H9 (cell line): ENCODE results near the gene DIRAS3. TPM values are rescaled to one million over a fixed set of nuclear protein-coding genes. Genes with fewer than 3 reads are reported as not detected.

ENCODE experiments used
- DNase-seq: peaks from one replicate; pipeline ENCODE4 v3.0.0-alpha.2; 2017
- H2AFZ ChIP-seq: one replicate; pipeline ENCODE4 v1.6.1; 2013; ENCODE audit warnings: mild to moderate bottlenecking, low read length, control low read depth, moderate library complexity
- H2AK5ac ChIP-seq: 2 replicates; pipeline ENCODE4 v1.6.1; 2013; ENCODE audit warnings: low read length, control low read depth, mixed read lengths; ENCODE audit not compliant: insufficient read length
- H2BK120ac ChIP-seq: one replicate; pipeline ENCODE4 v1.6.1; 2013; ENCODE audit warnings: low read depth, mild to moderate bottlenecking, low read length, control low read depth, inconsistent platforms; ENCODE audit not compliant: poor library complexity, severe bottlenecking
- H2BK12ac ChIP-seq: 2 replicates; pipeline ENCODE4 v1.6.1; 2013; ENCODE audit warnings: low read length, control low read depth, mixed read lengths, low read depth; ENCODE audit not compliant: insufficient read length
- H2BK15ac ChIP-seq: 2 replicates; pipeline ENCODE4 v1.6.1; 2013; ENCODE audit warnings: low read depth, low read length, control low read depth
- H2BK20ac ChIP-seq: one replicate; pipeline ENCODE4 v1.6.1; 2013; ENCODE audit warnings: low read depth, mild to moderate bottlenecking, low read length, control low read depth, inconsistent platforms; ENCODE audit not compliant: poor library complexity, severe bottlenecking
- H2BK5ac ChIP-seq: 2 replicates; pipeline ENCODE4 v1.6.1; 2013; ENCODE audit warnings: low read length, control low read depth, mixed read lengths; ENCODE audit not compliant: insufficient read length
- H3K14ac ChIP-seq: 2 replicates; pipeline ENCODE4 v1.6.1; 2013; ENCODE audit warnings: low read length, control low read depth; ENCODE audit not compliant: insufficient read depth
- H3K18ac ChIP-seq: 2 replicates; pipeline ENCODE4 v1.6.1; 2013; ENCODE audit warnings: low read depth, mild to moderate bottlenecking, mixed read lengths, low read length, control low read depth; ENCODE audit not compliant: insufficient read length
- H3K23ac ChIP-seq: 2 replicates; pipeline ENCODE4 v1.6.1; 2013; ENCODE audit warnings: low read length, control low read depth, mixed read lengths, low read depth; ENCODE audit not compliant: insufficient read length
- H3K23me2 ChIP-seq: 2 replicates; pipeline ENCODE4 v1.6.1; 2013; ENCODE audit warnings: low read depth, mild to moderate bottlenecking, mixed read lengths, low read length, control low read depth; ENCODE audit not compliant: insufficient read length, poor library complexity, severe bottlenecking
- H3K27ac ChIP-seq: 2 replicates; pipeline ENCODE4 v1.5.1; 2013; ENCODE audit warnings: low read length, control low read depth, mixed read lengths, low read depth; ENCODE audit not compliant: insufficient read length
- H3K27me3 ChIP-seq: 2 replicates; pipeline ENCODE4 v1.6.1; 2013; ENCODE audit warnings: low read length, control low read depth, inconsistent platforms; ENCODE audit not compliant: insufficient read depth
- H3K4ac ChIP-seq: 2 replicates; pipeline ENCODE4 v1.6.1; 2013; ENCODE audit warnings: low read depth, mild to moderate bottlenecking, control low read depth, inconsistent platforms, low read length, moderate library complexity
- H3K4me1 ChIP-seq: 2 replicates; pipeline ENCODE4 v1.6.1; 2013; ENCODE audit warnings: low read length, control low read depth, inconsistent platforms; ENCODE audit not compliant: insufficient read depth
- H3K4me2 ChIP-seq: 2 replicates; pipeline ENCODE4 v1.6.1; 2013; ENCODE audit warnings: low read length, control low read depth, mixed read lengths; ENCODE audit not compliant: insufficient read length, insufficient read depth
- H3K56ac ChIP-seq: 2 replicates; pipeline ENCODE4 v1.6.1; 2013; ENCODE audit warnings: low read depth, mild to moderate bottlenecking, mixed read lengths, low read length, control low read depth; ENCODE audit not compliant: insufficient read length
- H3K79me1 ChIP-seq: 2 replicates; pipeline ENCODE4 v1.6.1; 2013; ENCODE audit warnings: low read depth, mild to moderate bottlenecking, moderate library complexity, low read length, control low read depth, inconsistent platforms; ENCODE audit not compliant: insufficient read depth, poor library complexity, severe bottlenecking
- H3K79me2 ChIP-seq: 2 replicates; pipeline ENCODE4 v1.6.1; 2013; ENCODE audit warnings: low read length, control low read depth, inconsistent platforms; ENCODE audit not compliant: insufficient read depth
- H3K9ac ChIP-seq: 2 replicates; pipeline ENCODE4 v1.6.1; 2013; ENCODE audit warnings: low read length, control low read depth, mixed read lengths; ENCODE audit not compliant: insufficient read length; ENCODE audit errors: extremely low read depth
- H3K9me3 ChIP-seq: one replicate; pipeline ENCODE4 v1.6.1; 2013; ENCODE audit warnings: low read depth, low read length, inconsistent platforms; ENCODE audit not compliant: control insufficient read depth
- H3T11ph ChIP-seq: one replicate; pipeline ENCODE4 v1.6.1; 2013; ENCODE audit warnings: mild to moderate bottlenecking, low read length, control low read depth, inconsistent platforms
- H4K20me1 ChIP-seq: one replicate; pipeline ENCODE4 v1.6.1; 2013; ENCODE audit not compliant: control insufficient read depth, insufficient read length, insufficient read depth
- H4K5ac ChIP-seq: 2 replicates; pipeline ENCODE4 v1.6.1; 2013; ENCODE audit warnings: low read depth, mild to moderate bottlenecking, mixed read lengths, low read length, control low read depth; ENCODE audit not compliant: insufficient read length
- H4K8ac ChIP-seq: replicated peaks from 2 replicates; pipeline ENCODE4 v1.6.1; 2013; ENCODE audit warnings: low read length, control low read depth, mixed read lengths, low read depth; ENCODE audit not compliant: insufficient read length
- H4K91ac ChIP-seq: 2 replicates; pipeline ENCODE4 v1.6.1; 2013; ENCODE audit warnings: low read depth, mild to moderate bottlenecking, moderate library complexity, mixed read lengths, low read length, control low read depth; ENCODE audit not compliant: insufficient read length
- H3K27ac Mint-ChIP-seq, 3 experiments: 2 replicates in 2 of 3; 3 replicates in 1 of 3; pipeline ENCODE4 v1.8.0; 2020 to 2021; ENCODE audit warnings: mixed read lengths in 3 of 3, mild to moderate bottlenecking in 1 of 3, moderate library complexity in 1 of 3
- H3K27me3 Mint-ChIP-seq: 2 replicates; pipeline ENCODE4 v1.8.0; 2021; ENCODE audit warnings: low read depth, mild to moderate bottlenecking, moderate library complexity, mixed read lengths
- H3K36me3 Mint-ChIP-seq, 3 experiments: 2 replicates in 2 of 3; 3 replicates in 1 of 3; pipeline ENCODE4 v1.8.0; 2020 to 2021; ENCODE audit warnings: low read depth in 3 of 3, mixed read lengths in 3 of 3; ENCODE audit not compliant: insufficient read depth in 1 of 3
- H3K4me1 Mint-ChIP-seq, 2 experiments: 2 replicates each; pipeline ENCODE4 v1.8.0; 2020; ENCODE audit warnings: mixed read lengths in 2 of 2
- H3K4me3 Mint-ChIP-seq, 2 experiments: 2 replicates in 1 of 2; 3 replicates in 1 of 2; pipeline ENCODE4 v1.8.0; 2020 to 2021; ENCODE audit warnings: mild to moderate bottlenecking in 2 of 2, mixed read lengths in 2 of 2, moderate library complexity in 1 of 2
- H3K9me3 Mint-ChIP-seq, 2 experiments: 2 replicates in 1 of 2; 3 replicates in 1 of 2; pipeline ENCODE4 v1.8.0; 2020; ENCODE audit warnings: mild to moderate bottlenecking in 2 of 2, mixed read lengths in 2 of 2, moderate library complexity in 1 of 2
- CTCF ChIP-seq: fragments of 200-600 bp; sonication (generic); conservative IDR thresholded peaks from 3 replicates; pipeline ENCODE4 v1.8.0; 2021; ENCODE audit warnings: antibody characterized with exemption, mild to moderate bottlenecking
- WGBS: extraction: QIAGEN DNeasy Blood & Tissue Kit; methylation state at CpG from one replicate; pipeline ENCODE4 v1.1.7; 2013; ENCODE audit warnings: missing lambda C conversion rate, low lambda C conversion rate, mixed read lengths; ENCODE audit not compliant: insufficient read length; ENCODE audit errors: extremely low coverage; 5-methylcytosine and 5-hydroxymethylcytosine counted together
- total RNA-seq: library from RNA; stranded (reverse); gene quantifications from 2 replicates; pipeline ENCODE4 v1.2.1, GENCODE V29; 2021

DIRAS3 gene
- total RNA-seq, 1 experiment from 2014 or later, result not detected

GRCh38 chr1:68015971-68016370 lies 34.5 kb downstream of the DIRAS3 start:
- Histone ChIP-seq H3K23ac (no peak overlapping the region), H3K27ac (no peak overlapping the region), H3K18ac (no peak overlapping the region), H3T11ph (no peak overlapping the region), H4K5ac (no peak overlapping the region), H4K91ac (no peak overlapping the region), H3K56ac (no peak overlapping the region), H3K4ac (no peak overlapping the region), H4K20me1 (no peaks in the 10 kb centered on the region), H2BK12ac (no peak overlapping the region), H3K23me2 (no peaks in the 10 kb centered on the region), H2AFZ (no peak overlapping the region), H3K79me1 (no peaks in the 10 kb centered on the region), H2BK20ac (no peak overlapping the region), H3K9me3 (no peaks in the 10 kb centered on the region), H2AK5ac (no peak overlapping the region), H4K8ac (no peak overlapping the region), H2BK5ac (no peak overlapping the region), H3K79me2 (no peaks in the 10 kb centered on the region), H3K4me1 (no peaks in the 10 kb centered on the region), H3K4me2 (no peak overlapping the region), H3K14ac (no peak overlapping the region), H3K9ac (no peak overlapping the region), H3K27me3 (no peaks in the 10 kb centered on the region), H2BK15ac (no peak overlapping the region), H2BK120ac (no peak overlapping the region)
- Mint-ChIP-seq H3K4me1 (peaks cover 0 to 3% of the 10 kb centered on the region in 2 experiments; a peak in 1 of 4 replicates), H3K36me3 (no peaks in the 10 kb centered on the region), H3K9me3 (no peaks in the 10 kb centered on the region), H3K27ac (no peak overlapping the region), H3K4me3 (no peak overlapping the region), H3K27me3 (no peaks in the 10 kb centered on the region; the same call in 1 of the 2 replicates)
- DNase-seq, result no peak
- TF ChIP-seq CTCF, result no peak
- WGBS, result no CpG with 5 or more reads among the region's 3 CpGs
